ENCODE measurements around the gene RERE.
A peak's percentile ranks its signal among the peaks of the same experiment; 100 is the strongest.
"Not testable (repeated sequence)": the region's sequence is repeated elsewhere in the genome, so short reads cannot be mapped to it uniquely, and the experiment has no call there.

Gene RERE

GRCh38 chr1:8602471-8603219 lies 214.8 kb downstream of the RERE start:
- peak overlapping the region; percentile 98 for H3K27ac Mint-ChIP-seq
- no peaks in the 10 kb centered on the region for H3K27me3 Mint-ChIP-seq
- H3K36me3 Mint-ChIP-seq (ENCODE audit: low read depth): peaks cover 7% of the 10 kb centered on the region
- DNase-seq: no peak
- H3K9me3 Mint-ChIP-seq: no peaks in the 10 kb centered on the region
- peaks cover 61% of the 10 kb centered on the region for H3K4me1 Mint-ChIP-seq (ENCODE audit: low read depth)
- H3K4me3 Mint-ChIP-seq: peak overlapping the region; percentile 73

GRCh38 chr1:8600336-8600735 lies 217.1 kb downstream of the RERE start:
- H3K27me3 Mint-ChIP-seq: no peaks in the 10 kb centered on the region
- no peak overlapping the region for H3K4me3 Mint-ChIP-seq
- no peak for DNase-seq
- peaks cover 72% of the 10 kb centered on the region for H3K4me1 Mint-ChIP-seq (ENCODE audit: low read depth)
- H3K27ac Mint-ChIP-seq: no peak overlapping the region
- H3K36me3 Mint-ChIP-seq (ENCODE audit: low read depth): peaks cover 7% of the 10 kb centered on the region
- H3K9me3 Mint-ChIP-seq: no peaks in the 10 kb centered on the region

- Mint-ChIP-seq H3K4me3 (no peak overlapping the region), H3K4me1 (ENCODE audit: low read depth) (peaks cover 68% of the 10 kb centered on the region), H3K27ac (no peak overlapping the region), H3K27me3 (no peaks in the 10 kb centered on the region), H3K36me3 (ENCODE audit: low read depth) (peaks cover 7% of the 10 kb centered on the region), H3K9me3 (no peaks in the 10 kb centered on the region)
- no peak for DNase-seq
Observed at GRCh38 chr1:8599646-8600212, 217.7 kb downstream of the RERE start.

- H3K4me1 Mint-ChIP-seq (ENCODE audit: low read depth): peaks cover 61% of the 10 kb centered on the region
- no peaks in the 10 kb centered on the region for H3K27me3 Mint-ChIP-seq
- H3K9me3 Mint-ChIP-seq: no peaks in the 10 kb centered on the region
- DNase-seq: no peak
- no peak overlapping the region for H3K4me3 Mint-ChIP-seq
- peaks cover 11% of the 10 kb centered on the region for H3K36me3 Mint-ChIP-seq (ENCODE audit: low read depth)
- peak overlapping the region; percentile 15 for H3K27ac Mint-ChIP-seq
Observed at GRCh38 chr1:8598783-8599182, 218.7 kb downstream of the RERE start.

- Mint-ChIP-seq H3K4me3 (no peak overlapping the region), H3K9me3 (no peaks in the 10 kb centered on the region), H3K4me1 (ENCODE audit: low read depth) (peaks cover 55% of the 10 kb centered on the region), H3K27me3 (no peaks in the 10 kb centered on the region), H3K36me3 (ENCODE audit: low read depth) (peaks cover 15% of the 10 kb centered on the region), H3K27ac (peak overlapping the region; percentile 15)
- no peak for DNase-seq
Observed at GRCh38 chr1:8598060-8598724, 219.2 kb downstream of the RERE start.

GRCh38 chr1:8597455-8597854 lies 220.0 kb downstream of the RERE start:
- DNase-seq: no peak
- H3K9me3 Mint-ChIP-seq: no peaks in the 10 kb centered on the region
- H3K4me1 Mint-ChIP-seq (ENCODE audit: low read depth): peaks cover 47% of the 10 kb centered on the region
- no peaks in the 10 kb centered on the region for H3K27me3 Mint-ChIP-seq
- peaks cover 12% of the 10 kb centered on the region for H3K36me3 Mint-ChIP-seq (ENCODE audit: low read depth)
- no peak overlapping the region for H3K27ac Mint-ChIP-seq
- H3K4me3 Mint-ChIP-seq: no peak overlapping the region

- H3K9me3 Mint-ChIP-seq: no peaks in the 10 kb centered on the region
- no peak overlapping the region for H3K27ac Mint-ChIP-seq
- peaks cover 43% of the 10 kb centered on the region for H3K4me1 Mint-ChIP-seq (ENCODE audit: low read depth)
- H3K36me3 Mint-ChIP-seq (ENCODE audit: low read depth): peaks cover 8% of the 10 kb centered on the region
- no peak for DNase-seq
- H3K27me3 Mint-ChIP-seq: no peaks in the 10 kb centered on the region
- H3K4me3 Mint-ChIP-seq: no peak overlapping the region
Observed at GRCh38 chr1:8595941-8596340, 221.5 kb downstream of the RERE start.

GRCh38 chr1:8595332-8595731 lies 222.1 kb downstream of the RERE start:
- DNase-seq: no peak
- Mint-ChIP-seq H3K36me3 (ENCODE audit: low read depth) (peaks cover 8% of the 10 kb centered on the region), H3K4me3 (no peak overlapping the region), H3K4me1 (ENCODE audit: low read depth) (peaks cover 47% of the 10 kb centered on the region), H3K27me3 (no peaks in the 10 kb centered on the region), H3K9me3 (no peaks in the 10 kb centered on the region), H3K27ac (no peak overlapping the region)

- not testable (repeated sequence) for DNase-seq, H3K9me3 Mint-ChIP-seq, H3K4me3 Mint-ChIP-seq, H3K27ac Mint-ChIP-seq, H3K27me3 Mint-ChIP-seq
- Mint-ChIP-seq H3K36me3 (ENCODE audit: low read depth) (peaks cover 14% of the 10 kb centered on the region), H3K4me1 (ENCODE audit: low read depth) (peaks cover 50% of the 10 kb centered on the region)
Observed at GRCh38 chr1:8593292-8593691, 224.1 kb downstream of the RERE start.

- Mint-ChIP-seq H3K4me3 (no peak overlapping the region), H3K36me3 (ENCODE audit: low read depth) (peaks cover 14% of the 10 kb centered on the region), H3K27me3 (no peaks in the 10 kb centered on the region), H3K27ac (no peak overlapping the region), H3K4me1 (ENCODE audit: low read depth) (peaks cover 53% of the 10 kb centered on the region), H3K9me3 (no peaks in the 10 kb centered on the region)
- DNase-seq: no peak
Observed at GRCh38 chr1:8591569-8591968, 225.9 kb downstream of the RERE start.

- Mint-ChIP-seq H3K4me1 (ENCODE audit: low read depth) (peaks cover 46% of the 10 kb centered on the region), H3K27me3 (no peaks in the 10 kb centered on the region), H3K9me3 (no peaks in the 10 kb centered on the region), H3K27ac (peak overlapping the region; percentile 41), H3K4me3 (no peak overlapping the region), H3K36me3 (ENCODE audit: low read depth) (peaks cover 14% of the 10 kb centered on the region)
- DNase-seq: no peak
Observed at GRCh38 chr1:8590721-8591351, 226.6 kb downstream of the RERE start.

- Mint-ChIP-seq H3K27ac (no peak overlapping the region), H3K4me1 (ENCODE audit: low read depth) (peaks cover 42% of the 10 kb centered on the region), H3K4me3 (no peak overlapping the region), H3K36me3 (ENCODE audit: low read depth) (peaks cover 14% of the 10 kb centered on the region), H3K9me3 (no peaks in the 10 kb centered on the region), H3K27me3 (no peaks in the 10 kb centered on the region)
- DNase-seq: no peak
Observed at GRCh38 chr1:8589571-8589970, 227.9 kb downstream of the RERE start.

GRCh38 chr1:8587784-8588183 lies 229.7 kb downstream of the RERE start:
- H3K36me3 Mint-ChIP-seq (ENCODE audit: low read depth): peaks cover 6% of the 10 kb centered on the region
- no peaks in the 10 kb centered on the region for H3K27me3 Mint-ChIP-seq
- no peak overlapping the region for H3K4me3 Mint-ChIP-seq
- peak overlapping the region; percentile 2 for H3K27ac Mint-ChIP-seq
- no peak for DNase-seq
- peaks cover 40% of the 10 kb centered on the region for H3K4me1 Mint-ChIP-seq (ENCODE audit: low read depth)
- H3K9me3 Mint-ChIP-seq: no peaks in the 10 kb centered on the region

- DNase-seq: no peak
- Mint-ChIP-seq H3K27me3 (no peaks in the 10 kb centered on the region), H3K4me1 (ENCODE audit: low read depth) (peaks cover 32% of the 10 kb centered on the region), H3K4me3 (no peak overlapping the region), H3K36me3 (ENCODE audit: low read depth) (peaks cover 6% of the 10 kb centered on the region), H3K27ac (no peak overlapping the region), H3K9me3 (no peaks in the 10 kb centered on the region)
Observed at GRCh38 chr1:8586438-8586837, 231.0 kb downstream of the RERE start.

- Mint-ChIP-seq H3K27ac (no peak overlapping the region), H3K27me3 (no peaks in the 10 kb centered on the region), H3K4me1 (ENCODE audit: low read depth) (peaks cover 18% of the 10 kb centered on the region), H3K36me3 (ENCODE audit: low read depth) (peaks cover 1% of the 10 kb centered on the region), H3K4me3 (no peak overlapping the region), H3K9me3 (no peaks in the 10 kb centered on the region)
- no peak for DNase-seq
Observed at GRCh38 chr1:8584316-8584715, 233.1 kb downstream of the RERE start.
